Left lobe of liver (tissue), 2 donors: ENCODE measurements around the gene HPGD. TPM values are rescaled to one million over a fixed set of nuclear protein-coding genes. Genes with fewer than 3 reads are reported as not detected.

ENCODE experiments used
- ATAC-seq: fragments of 200-7000 bp; cut with Tn5 transposase; one replicate; pipeline ENCODE4 v1.9.1; 2020; ENCODE audit warnings: mild to moderate bottlenecking, moderate library complexity
- DNase-seq: peaks from one replicate; pipeline ENCODE4 v3.0.0-alpha.2; 2020; ENCODE audit warnings: low spot score
- total RNA-seq: library from RNA; stranded (reverse); gene quantifications from one replicate; pipeline ENCODE4 v1.2.1, GENCODE V29; 2021
- donor health status: DM: no; HTN: no; CAD: no; lungs with moderate emphysema.
- donor health status: DM: no; HTN: yes; CAD: no.

HPGD gene
- 84.3 TPM for total RNA-seq

- ATAC-seq (peak; percentile 83), DNase-seq (peak; percentile 91)
Measured at GRCh38 chr4:174522183-174523024, at the start of gene HPGD. Gene HPGD, minus strand, starts transcription at chr4:174522488. Its CDS starts 37 bp downstream, at chr4:174522451.

DNA sequence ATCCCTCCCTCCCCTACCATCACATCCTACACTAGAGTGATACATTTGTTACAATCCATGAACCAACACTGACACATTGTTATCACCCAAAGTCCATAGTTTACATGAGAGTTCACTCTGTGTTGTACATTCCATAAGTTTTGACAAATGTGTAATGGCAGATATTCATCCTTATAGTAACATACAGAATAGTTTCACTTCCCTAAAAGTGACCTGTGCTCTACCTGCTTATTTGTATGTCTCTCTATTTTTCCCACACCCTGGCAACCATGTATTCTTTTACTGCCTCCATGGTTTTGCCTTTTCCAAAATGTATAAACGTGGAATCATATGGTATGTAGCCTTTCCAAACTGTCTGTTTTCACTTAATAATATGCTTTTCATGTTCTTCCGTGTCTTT is 42.2 kb upstream of the HPGD start:
- DNase-seq = no peak
- ATAC-seq = no peak

DNA sequence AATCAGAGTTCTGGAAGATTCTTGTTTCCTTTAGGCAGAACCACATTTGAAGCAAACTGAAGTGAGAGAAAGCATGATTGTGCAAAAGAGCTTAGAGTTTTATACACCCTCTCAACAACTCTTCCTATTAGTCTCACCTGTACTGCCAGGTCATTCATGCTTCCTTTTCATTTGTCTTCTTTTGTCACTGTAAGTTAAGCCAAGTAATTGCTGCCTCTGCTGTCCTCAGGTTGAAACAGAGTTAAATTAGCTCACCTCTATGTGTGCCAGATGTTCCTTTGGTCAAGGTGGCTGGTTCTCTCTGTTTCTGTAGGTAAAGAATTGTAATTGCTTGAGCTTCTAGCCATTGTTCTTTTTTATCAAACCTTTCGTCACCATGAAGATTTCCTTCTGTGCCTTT is 41.1 kb upstream of the HPGD start:
- DNase-seq = no peak
- no peak for ATAC-seq

- no peak for ATAC-seq
- no peak for DNase-seq
Measured at GRCh38 chr4:174561560-174561959, 39.3 kb upstream of the HPGD start.

DNA sequence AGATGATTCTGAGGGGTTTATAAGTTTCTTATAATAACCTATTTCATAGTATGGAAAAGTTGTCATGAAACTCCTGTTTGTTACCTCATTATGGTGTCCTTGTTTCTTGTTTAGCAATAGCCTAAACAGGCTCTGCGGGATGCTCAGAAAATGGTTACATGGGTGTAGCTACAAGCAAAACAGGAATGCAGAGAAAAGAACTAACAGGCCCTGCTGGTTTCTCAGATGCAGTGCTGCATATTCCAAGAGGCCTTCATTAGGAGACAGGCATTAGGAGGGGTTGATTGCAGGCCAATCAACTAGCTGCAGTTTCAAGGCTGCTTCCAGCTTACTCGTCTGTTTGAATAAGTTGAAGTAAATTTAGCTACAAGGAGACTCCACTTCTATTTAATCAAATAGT is 37.6 kb upstream of the HPGD start:
- DNase-seq (no peak), ATAC-seq (no peak)

- ATAC-seq (peak; percentile 91), DNase-seq (no peak)
Measured at GRCh38 chr4:174555789-174556630, 33.7 kb upstream of the HPGD start.

DNA sequence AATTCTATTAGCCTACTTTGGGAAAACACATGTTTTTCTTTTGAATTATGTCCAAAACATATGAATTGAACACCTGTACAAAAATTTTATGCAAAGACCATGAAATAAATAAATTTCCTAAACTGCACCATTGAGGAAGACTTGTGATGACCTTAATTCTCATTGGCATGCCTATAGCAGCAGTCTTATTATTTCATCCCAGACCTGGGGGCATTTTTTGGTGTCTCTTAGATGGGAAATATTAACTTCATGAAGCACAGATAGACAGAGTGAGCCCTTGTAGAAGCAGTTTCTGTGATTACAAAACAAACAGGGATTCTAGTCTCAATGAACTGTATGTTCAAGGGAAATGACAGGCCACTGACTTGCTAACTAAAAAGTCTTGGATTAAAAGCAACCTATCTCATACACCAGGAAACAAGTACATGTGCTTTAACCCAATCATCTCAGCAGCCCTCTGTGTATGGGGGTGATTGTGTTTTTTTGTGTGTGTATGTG is 32.0 kb upstream of the HPGD start:
- DNase-seq (no peak), ATAC-seq (peak; percentile 57)

GRCh38 chr4:174553828-174554227 is 31.5 kb upstream of the HPGD start:
- DNase-seq (no peak), ATAC-seq (no peak)

- DNase-seq (no peak), ATAC-seq (no peak)
Measured at GRCh38 chr4:174553031-174553430, 30.7 kb upstream of the HPGD start.

DNA sequence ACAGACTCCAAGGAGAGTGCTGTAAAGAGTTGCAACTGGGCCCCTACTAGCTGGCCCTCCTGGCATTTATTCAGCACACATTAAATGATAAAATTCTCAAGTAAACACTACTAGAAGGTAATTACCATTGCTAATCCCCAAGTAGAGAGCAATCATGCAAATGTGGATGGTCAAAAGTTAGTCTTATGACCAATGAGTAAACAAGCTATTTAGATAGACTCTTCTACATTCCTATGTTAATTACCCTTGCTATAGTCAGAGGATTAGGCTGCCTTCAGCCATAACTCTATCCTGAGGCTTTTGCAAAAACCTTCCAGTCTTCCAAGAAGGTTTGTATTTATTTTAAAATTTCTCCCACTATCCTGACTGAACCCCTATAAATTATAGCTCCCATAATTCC is 28.3 kb upstream of the HPGD start:
- no peak for ATAC-seq
- DNase-seq = no peak

DNA sequence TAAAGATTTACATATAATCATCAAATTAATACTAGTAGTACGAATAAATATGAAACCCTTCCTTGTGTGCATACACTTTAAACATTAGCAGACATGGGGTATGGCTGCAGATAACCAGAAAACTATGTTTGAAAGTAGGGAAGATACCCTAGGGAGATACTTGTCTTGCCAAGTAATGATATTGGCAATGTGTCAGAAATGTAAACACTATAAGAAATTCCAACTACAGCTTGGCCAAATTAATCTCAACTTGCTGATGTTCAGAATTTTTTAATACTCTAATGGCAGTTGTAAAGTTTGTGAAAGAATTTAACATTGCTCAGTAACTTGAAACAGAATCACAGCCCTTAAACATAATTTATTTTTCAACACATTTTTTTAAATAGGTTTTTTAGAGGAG is 27.4 kb upstream of the HPGD start:
- ATAC-seq = no peak
- DNase-seq = no peak

GRCh38 chr4:174545268-174545667 is 23.0 kb upstream of the HPGD start:
- peak; percentile 57 for ATAC-seq
- no peak for DNase-seq

- DNase-seq (no peak), ATAC-seq (no peak)
Measured at GRCh38 chr4:174544496-174544895, 22.2 kb upstream of the HPGD start.

DNA sequence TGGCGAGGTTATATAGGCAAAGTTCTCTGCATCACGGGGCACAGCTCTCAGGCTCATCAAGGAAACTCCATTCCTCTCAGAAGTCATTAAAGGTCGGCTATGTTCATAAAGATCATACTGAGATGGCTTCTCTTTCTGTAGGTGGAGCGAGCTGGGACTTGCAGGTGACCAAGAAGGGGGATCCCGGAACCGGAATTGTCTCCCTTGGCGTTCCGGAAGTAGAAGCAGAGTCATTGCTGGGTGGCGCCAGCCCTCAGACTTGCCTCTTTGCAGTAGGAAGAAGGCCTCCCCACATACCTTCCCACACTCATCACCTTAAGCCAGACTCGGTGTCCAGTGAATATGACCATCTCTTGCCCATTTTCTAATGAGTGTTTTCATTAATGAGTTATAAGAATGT is 17.9 kb upstream of the HPGD start:
- ATAC-seq (no peak), DNase-seq (no peak)

DNA sequence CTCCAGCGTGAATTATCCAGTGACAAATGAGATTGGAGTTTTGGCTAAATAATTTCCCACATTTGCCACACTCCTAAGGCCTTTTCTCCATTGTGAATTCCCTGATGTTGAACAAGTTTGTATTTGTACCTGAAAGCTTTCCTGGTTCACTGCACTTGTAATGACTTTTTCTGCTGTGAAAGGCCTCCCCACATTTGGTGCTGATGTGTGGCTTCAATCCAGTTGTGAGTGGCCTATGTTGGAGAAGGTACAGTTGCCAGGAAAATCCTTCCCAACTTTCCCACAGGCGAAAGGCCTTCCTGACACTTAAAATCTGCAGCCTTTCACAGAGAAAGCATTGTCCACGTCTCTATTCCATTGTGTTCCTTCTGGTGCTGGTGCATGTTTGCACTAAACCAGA is 17.3 kb upstream of the HPGD start:
- ATAC-seq = no peak
- DNase-seq = no peak

DNA sequence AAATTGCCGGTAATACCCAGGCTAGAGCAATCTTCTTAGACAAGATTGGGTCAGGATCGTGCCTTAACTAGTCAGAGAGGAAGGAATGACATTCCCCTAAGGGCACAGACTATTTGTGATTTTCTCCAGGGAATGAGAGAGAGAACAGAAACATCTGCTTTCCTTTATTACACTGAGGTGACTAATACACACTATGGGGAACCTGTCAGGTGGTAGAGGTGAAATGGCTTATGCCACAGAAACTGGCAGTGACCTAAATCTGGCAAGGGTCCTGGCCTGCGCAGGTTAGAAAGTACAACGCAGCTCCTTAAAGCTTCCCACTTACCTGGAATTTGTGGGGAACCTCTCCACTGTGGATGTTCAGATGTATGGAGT is 16.6 kb upstream of the HPGD start:
- DNase-seq (no peak), ATAC-seq (peak; percentile 17)

DNA sequence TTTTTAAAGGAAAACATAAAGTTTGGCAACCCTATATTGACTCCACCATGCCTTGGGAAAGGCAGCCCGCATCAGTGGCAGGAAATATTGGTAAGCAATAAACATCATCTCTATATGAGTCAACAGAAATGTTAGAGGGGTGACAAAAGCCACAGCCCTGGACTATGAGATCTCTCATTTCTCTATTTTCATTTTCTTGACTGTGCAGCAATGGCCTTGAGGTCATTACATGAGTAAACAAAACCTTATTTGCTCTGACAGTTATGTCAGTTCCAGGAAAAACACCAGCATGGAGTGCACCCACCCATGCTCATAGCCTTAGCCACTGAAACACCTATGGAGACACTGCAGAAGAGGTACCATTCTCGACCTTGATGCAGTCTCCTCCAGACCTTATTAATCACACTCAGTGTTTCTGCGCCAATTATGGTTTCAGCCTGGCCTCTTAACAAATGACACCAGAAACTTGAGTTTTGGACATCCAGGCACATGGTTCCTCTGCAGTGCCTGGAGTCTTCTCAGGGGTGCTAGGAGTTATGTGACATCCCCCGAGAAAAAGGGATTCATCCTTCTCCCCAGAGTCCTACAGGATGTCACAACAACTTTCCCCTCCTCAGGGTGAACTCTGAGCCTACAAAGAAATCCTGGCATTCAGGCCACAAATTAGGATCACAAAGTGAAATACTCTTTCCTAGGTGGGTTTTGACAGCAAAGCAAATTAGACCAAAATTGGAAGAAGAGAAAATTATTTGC is 16.0 kb upstream of the HPGD start:
- peak; percentile 86 for ATAC-seq
- DNase-seq = no peak

GRCh38 chr4:174537634-174538033 is 15.3 kb upstream of the HPGD start:
- DNase-seq = no peak
- peak; percentile 33 for ATAC-seq

- ATAC-seq = no peak
- no peak for DNase-seq
Measured at GRCh38 chr4:174534461-174534860, 12.2 kb upstream of the HPGD start.

- DNase-seq (no peak), ATAC-seq (peak; percentile 86)
Measured at GRCh38 chr4:174532445-174532844, 10.2 kb upstream of the HPGD start.

DNA sequence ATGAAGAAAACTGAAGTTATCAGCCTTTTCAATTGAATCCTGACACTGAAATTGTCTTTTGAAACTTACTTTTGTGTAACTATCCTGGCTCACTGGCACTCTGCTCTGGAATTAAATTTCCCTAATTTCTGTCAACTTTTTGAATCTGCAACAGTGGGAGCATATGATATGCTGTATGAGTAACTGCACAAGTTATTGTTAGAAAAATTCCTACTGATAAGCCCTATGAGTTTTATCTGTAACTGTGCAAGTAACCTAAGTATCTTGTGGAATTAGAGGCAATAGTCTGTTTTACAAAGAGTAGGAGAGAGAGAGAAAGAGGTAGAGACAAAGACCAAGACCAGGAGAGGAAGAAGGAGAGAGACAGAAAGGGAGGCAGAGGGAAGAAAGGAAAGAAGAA is 9.2 kb upstream of the HPGD start:
- DNase-seq (no peak), ATAC-seq (peak; percentile 13)
